ENCODE data around the gene PCSK1. TPM values are rescaled to one million over a fixed set of nuclear protein-coding genes. Genes with fewer than 3 reads are reported as not detected.
"Not testable (repeated sequence)": the region's sequence is repeated elsewhere in the genome, so short reads cannot be mapped to it uniquely, and the experiment has no call there.

PCSK1 gene
- total RNA-seq, 1 donor from 2014 or later, result not detected

- ATAC-seq, result no peak
Observed at GRCh38 chr5:96427824-96428223, 5.2 kb downstream of the PCSK1 start.

DNA sequence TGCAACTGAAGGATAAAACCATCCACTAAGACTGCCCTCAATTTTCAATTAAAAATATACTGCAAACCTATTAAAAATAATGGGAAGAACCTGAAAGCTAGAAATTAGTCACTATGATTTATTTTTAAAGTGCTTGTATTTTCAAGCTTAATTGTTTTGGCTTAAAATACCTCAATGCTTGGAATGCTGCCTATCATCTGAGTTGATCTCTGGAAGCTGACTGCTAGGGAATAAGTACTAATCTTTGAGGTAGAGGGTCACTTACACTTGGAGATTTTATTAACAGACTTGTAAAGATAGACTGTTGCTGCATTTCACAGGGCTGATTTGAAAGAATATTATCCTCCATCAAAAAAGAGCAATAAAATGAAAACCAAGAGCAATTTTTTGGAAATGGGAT lies 6.2 kb downstream of the PCSK1 start:
- ATAC-seq (no peak), DNase-seq (ENCODE audit: low spot score) (no peak)

More at GRCh38 chr5:96427824-96428223, 5.2 kb downstream of the PCSK1 start:
- no peak for DNase-seq (ENCODE audit: low spot score)

DNA sequence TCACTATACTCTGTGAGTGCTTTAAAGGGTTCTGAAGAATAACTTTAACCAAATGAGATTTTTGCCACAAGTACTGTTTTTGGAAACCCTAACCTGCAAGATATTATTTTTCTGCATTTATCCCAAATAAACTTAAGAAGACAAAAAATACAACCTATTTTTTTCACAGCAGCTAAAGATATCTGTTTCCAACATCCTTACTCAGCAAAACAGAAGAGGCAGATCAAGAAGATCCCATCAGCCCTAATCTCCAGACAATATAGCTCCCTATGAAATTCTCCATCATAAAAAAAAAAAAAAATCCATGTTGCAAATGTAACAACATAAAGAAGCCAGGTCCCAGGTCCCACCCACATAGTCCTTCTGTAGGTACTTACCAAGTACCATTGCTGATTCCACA lies 7.6 kb downstream of the PCSK1 start:
- no peak for ATAC-seq

GRCh38 chr5:96415897-96416296 lies 17.2 kb downstream of the PCSK1 start:
- no peak for ATAC-seq
- DNase-seq (ENCODE audit: low spot score), result no peak

More for the DNA sequence above, 7.6 kb downstream of the PCSK1 start:
- DNase-seq (ENCODE audit: low spot score), result no peak

- no peak for ATAC-seq
- no peak for DNase-seq (ENCODE audit: low spot score)
Observed at GRCh38 chr5:96412868-96413449, 20.1 kb downstream of the PCSK1 start.

GRCh38 chr5:96410013-96410412 lies 23.0 kb downstream of the PCSK1 start:
- DNase-seq (ENCODE audit: low spot score) (no peak), ATAC-seq (no peak)

GRCh38 chr5:96408841-96409538 lies 24.1 kb downstream of the PCSK1 start:
- ATAC-seq, result no peak
- DNase-seq (ENCODE audit: low spot score), result no peak

DNA sequence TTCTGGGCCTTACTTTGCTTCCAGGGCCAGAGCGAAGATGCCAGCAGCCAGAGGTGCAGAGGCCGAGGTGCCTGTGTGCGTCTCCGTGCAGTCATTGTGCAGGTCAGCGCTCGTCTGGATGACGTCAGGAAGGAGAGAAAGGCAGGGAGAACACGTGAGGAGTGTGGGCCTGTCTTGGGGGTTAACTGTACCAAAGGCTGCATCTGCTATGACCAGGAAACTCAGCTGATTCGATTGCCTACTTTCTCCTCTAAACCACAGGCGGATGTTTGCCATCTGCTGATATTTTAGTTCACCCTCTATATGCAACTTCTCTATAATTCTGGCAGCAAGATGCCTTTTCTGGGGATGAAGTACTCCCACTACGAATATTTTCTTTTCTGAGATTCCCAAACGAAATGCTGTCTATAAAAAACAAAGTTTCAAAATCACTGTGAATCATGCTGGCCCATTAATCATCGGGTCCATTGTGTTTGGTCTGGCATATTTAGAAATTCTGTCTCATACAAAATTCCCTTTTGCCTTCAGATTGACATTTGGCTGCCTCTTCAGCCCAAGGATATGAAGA lies 24.8 kb downstream of the PCSK1 start:
- no peak for DNase-seq (ENCODE audit: low spot score)
- no peak for ATAC-seq

- DNase-seq (ENCODE audit: low spot score), result no peak
- no peak for ATAC-seq
Observed at GRCh38 chr5:96407436-96407835, 25.6 kb downstream of the PCSK1 start.

GRCh38 chr5:96404191-96404867 lies 28.7 kb downstream of the PCSK1 start:
- DNase-seq (ENCODE audit: low spot score), result no peak
- ATAC-seq, result no peak

DNA sequence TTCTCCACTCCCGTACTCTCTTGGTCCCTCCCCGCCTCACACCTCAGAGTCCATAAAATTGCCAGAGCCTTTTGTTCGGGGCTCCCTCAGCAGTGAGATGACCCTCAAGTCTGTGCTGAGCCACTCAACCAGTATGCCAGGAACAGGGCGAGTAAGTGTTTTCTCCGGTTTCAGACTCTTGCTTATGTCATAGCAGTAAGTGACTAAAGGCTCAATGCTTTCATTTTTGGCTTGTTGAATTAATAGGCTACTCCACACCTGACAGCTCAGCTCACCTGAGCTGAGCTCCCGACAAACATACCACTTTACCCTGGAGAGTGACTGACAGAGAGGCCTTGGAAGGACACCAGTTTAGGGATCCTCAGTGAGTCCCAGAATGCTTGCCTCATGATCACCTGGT lies 30.5 kb downstream of the PCSK1 start:
- no peak for DNase-seq (ENCODE audit: low spot score)
- no peak for ATAC-seq

- no peak for DNase-seq (ENCODE audit: low spot score)
- no peak for ATAC-seq
Observed at GRCh38 chr5:96396878-96397277, 36.2 kb downstream of the PCSK1 start.

DNA sequence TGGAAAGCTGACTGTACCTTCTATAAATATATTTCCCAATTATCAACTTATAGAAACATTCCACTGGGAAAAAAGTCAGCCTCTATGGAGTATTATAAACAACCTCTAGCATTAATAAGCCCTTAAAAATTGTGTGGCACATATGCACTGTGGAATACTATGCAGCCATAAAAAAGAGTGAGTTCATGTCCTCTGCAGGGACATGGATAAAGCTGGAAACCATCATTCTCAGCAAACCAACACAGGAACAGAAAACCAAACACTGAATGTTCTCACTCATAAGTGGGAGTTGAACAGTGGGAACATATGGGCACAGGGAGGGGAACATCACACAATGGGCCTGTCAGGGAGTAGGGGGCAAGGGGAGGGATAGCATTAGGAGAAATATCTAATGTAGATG lies 37.8 kb downstream of the PCSK1 start:
- not testable (repeated sequence) for DNase-seq (ENCODE audit: low spot score); ATAC-seq

- DNase-seq (ENCODE audit: low spot score), result no peak
- no peak for ATAC-seq
Observed at GRCh38 chr5:96391921-96392320, 41.1 kb downstream of the PCSK1 start.

- ATAC-seq, result no peak
- DNase-seq (ENCODE audit: low spot score), result no peak
Observed at GRCh38 chr5:96388176-96388575, 44.9 kb downstream of the PCSK1 start.

- DNase-seq (ENCODE audit: low spot score) (no peak), ATAC-seq (no peak)
Observed at GRCh38 chr5:96387616-96388015, 45.4 kb downstream of the PCSK1 start.

GRCh38 chr5:96385538-96385937 lies 47.5 kb downstream of the PCSK1 start:
- ATAC-seq (no peak), DNase-seq (ENCODE audit: low spot score) (no peak)

DNA sequence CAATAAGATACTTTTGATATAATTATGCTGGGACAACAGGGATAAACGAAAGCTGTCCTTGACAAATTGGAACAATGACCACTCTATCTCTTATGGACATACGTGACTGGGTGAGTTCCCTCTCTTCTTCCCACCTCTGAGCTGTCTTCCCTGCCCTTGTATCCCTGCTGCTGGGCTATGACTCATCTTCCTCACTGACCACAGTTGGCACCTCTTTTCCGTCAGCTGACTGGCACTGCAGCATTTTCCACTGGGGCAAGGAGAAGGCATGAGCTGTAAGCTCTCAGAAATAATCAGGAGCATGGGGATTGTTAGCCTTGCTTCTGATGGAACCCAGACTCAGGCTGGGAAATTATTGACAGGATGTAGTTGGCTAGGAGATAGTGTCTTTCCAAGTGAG lies 48.7 kb downstream of the PCSK1 start:
- ATAC-seq, result no peak
- no peak for DNase-seq (ENCODE audit: low spot score)

DNA sequence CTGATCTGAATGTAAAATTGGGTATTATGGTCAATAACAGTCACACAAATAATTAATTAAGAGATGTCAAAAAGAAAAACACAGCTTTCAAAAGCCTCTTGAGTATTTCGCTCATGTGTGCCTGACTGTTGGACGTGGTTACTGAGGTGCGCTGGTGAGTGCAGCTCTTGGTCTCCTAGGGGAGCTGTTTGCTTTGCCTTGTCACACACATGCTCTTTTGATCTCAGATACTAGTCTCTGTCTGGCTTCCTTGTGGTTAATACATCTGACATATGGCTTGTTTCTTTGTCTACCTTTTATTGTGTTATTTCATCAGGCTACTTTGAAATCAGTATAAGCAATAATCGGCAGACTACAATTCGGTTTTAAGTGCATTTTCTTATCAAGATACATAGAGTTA lies 51.5 kb downstream of the PCSK1 start:
- ATAC-seq (no peak), DNase-seq (ENCODE audit: low spot score) (no peak)

GRCh38 chr5:96379896-96380295 lies 53.2 kb downstream of the PCSK1 start:
- DNase-seq (ENCODE audit: low spot score), result no peak
- no peak for ATAC-seq

DNA sequence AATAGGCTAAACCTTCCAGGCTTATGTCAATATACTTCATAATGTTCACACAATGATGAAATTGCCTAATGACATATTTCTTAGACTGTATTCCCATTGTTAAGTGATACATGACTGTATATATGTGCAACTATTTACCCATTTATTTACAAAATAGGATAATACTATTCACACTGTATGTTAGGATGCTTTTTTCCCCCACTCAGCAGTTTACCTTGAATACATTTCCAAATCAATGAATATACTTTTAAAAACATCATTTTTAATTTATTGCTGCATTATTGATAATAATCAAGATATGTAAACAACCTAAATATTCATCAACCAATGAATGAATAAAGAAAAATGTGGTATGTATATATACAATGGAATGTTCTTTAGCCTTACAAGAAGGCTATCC lies 55.5 kb downstream of the PCSK1 start:
- no peak for DNase-seq (ENCODE audit: low spot score)
- no peak for ATAC-seq

DNA sequence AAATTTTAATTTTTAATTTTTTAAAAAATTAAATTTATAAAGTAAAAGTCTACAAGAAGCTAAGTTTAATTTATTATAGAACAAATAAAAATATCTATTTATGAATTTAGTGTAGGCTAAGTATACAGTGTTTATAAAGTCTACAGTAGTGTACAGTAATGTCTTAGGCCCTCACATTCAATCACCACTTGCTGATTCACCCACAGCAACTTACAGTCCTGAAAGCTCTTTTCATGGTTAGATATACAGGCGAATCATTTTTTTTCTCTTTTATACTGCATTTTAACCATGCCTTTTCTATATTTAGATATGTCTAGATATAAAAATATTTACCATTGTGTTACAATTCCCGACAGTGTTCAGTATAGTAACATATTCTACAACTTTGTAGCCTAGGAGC lies 55.9 kb downstream of the PCSK1 start:
- no peak for DNase-seq (ENCODE audit: low spot score)
- no peak for ATAC-seq
